Muscle of arm (tissue), 12 donors: Measurements from ENCODE around the gene FBXO3. TPM values are rescaled to one million over a fixed set of nuclear protein-coding genes. Genes with fewer than 3 reads are reported as not detected.

Source experiments
- polyA plus RNA-seq, 12 donors: library from polyadenylated mRNA; unstranded; fragments of 120-200 nt; gene quantifications; one replicate each; pipeline ENCODE4 v1.2.1, GENCODE V29; 2013; ENCODE audit not compliant: insufficient read length in 12 of 12

FBXO3 gene
- polyA plus RNA-seq, 12 donors, result 26.2 to 40.4 (median 32.8) TPM; not detected in 1

Other genes with a start within 250 kb of the FBXO3 start
- gene C11orf91, start 73.7 kb downstream of the FBXO3 start, polyA plus RNA-seq, result not detected
- 100 to 1,000 TPM in 9 of 12 donors, 10 to 100 TPM in 2, not detected in 1; 86.0 to 169 (median 140) TPM for gene CD59, start 38.1 kb downstream of the FBXO3 start, polyA plus RNA-seq
- gene LMO2, start 117.6 kb upstream of the FBXO3 start, polyA plus RNA-seq, result 10 to 100 TPM in 11 of 12 donors, not detected in 1; 14.2 to 26.1 (median 16.3) TPM